GM18873 (cell line): ENCODE results near the gene NTMT1.

ENCODE experiments used
- ATAC-seq: cut with Tn5 transposase; IDR thresholded peaks from one replicate; pipeline ENCODE4 v1.9.1; 2021; ENCODE audit warnings: mild to moderate bottlenecking, moderate library complexity, moderate number of reproducible peaks; ENCODE audit not compliant: unreplicated experiment, low FRiP score

Gene NTMT1

GRCh38 chr9:129672702-129673101 is 46.7 kb downstream of the NTMT1 start:
- no peak for ATAC-seq

GRCh38 chr9:129673602-129674001 is 47.6 kb downstream of the NTMT1 start:
- no peak for ATAC-seq

GRCh38 chr9:129674229-129674628 is 48.3 kb downstream of the NTMT1 start:
- ATAC-seq: no peak

GRCh38 chr9:129675620-129676019 is 49.7 kb downstream of the NTMT1 start:
- ATAC-seq: no peak

- ATAC-seq: no peak
These were observed 50.3 kb downstream of the NTMT1 start for GRCh38 chr9:129676287-129676686.

GRCh38 chr9:129676975-129677374 is 51.0 kb downstream of the NTMT1 start:
- no peak for ATAC-seq

GRCh38 chr9:129677456-129677855 is 51.5 kb downstream of the NTMT1 start:
- ATAC-seq: no peak

- no peak for ATAC-seq
These were observed 52.9 kb downstream of the NTMT1 start for GRCh38 chr9:129678844-129679243.

- no peak for ATAC-seq
These were observed 53.6 kb downstream of the NTMT1 start for GRCh38 chr9:129679537-129679936.

- ATAC-seq: no peak
These were observed 56.0 kb downstream of the NTMT1 start for GRCh38 chr9:129681924-129682323.

- ATAC-seq: no peak
These were observed 56.4 kb downstream of the NTMT1 start for GRCh38 chr9:129682381-129682780.

- no peak for ATAC-seq
These were observed 59.4 kb downstream of the NTMT1 start for GRCh38 chr9:129685220-129685932.
